K562 (cell line): ENCODE measurements around the gene ZNF774. TPM values are rescaled to one million over a fixed set of nuclear protein-coding genes. Genes with fewer than 3 reads are reported as not detected.

Source experiments
- ASH1L ChIP-seq: fragments of 450-650 bp; IDR thresholded peaks from 2 replicates; pipeline ENCODE4 v1.6.1; 2018; ENCODE audit warnings: borderline replicate concordance, mild to moderate bottlenecking, low read depth; ENCODE audit not compliant: partially characterized antibody
- FOXA3 ChIP-seq, 2 experiments: fragments of 450-650 bp in 1 of 2; sonication (generic) in 1 of 2; formaldehyde crosslinking; IDR thresholded peaks in 1 of 2; conservative IDR thresholded peaks in 1 of 2; 2 replicates each; pipeline versions ENCODE4 v1.4.0 to v1.8.0; 2020 to 2022; ENCODE audit warnings: mild to moderate bottlenecking in 2 of 2, missing genetic modification reagents in 1 of 2
- GABPB1 ChIP-seq: sonication (generic); formaldehyde crosslinking; IDR thresholded peaks from 2 replicates; pipeline ENCODE4 v1.8.0; 2022; ENCODE audit warnings: mild to moderate bottlenecking, missing genetic modification reagents
- JUNB ChIP-seq: fragments of 450-650 bp; formaldehyde crosslinking; conservative IDR thresholded peaks from 2 replicates; pipeline ENCODE4 v1.4.0; 2020; ENCODE audit warnings: mild to moderate bottlenecking
- L3MBTL2 ChIP-seq: fragments of 450-650 bp; IDR thresholded peaks from 2 replicates; pipeline ENCODE4 v1.6.1; 2016; ENCODE audit warnings: mild to moderate bottlenecking, moderate library complexity
- MTA2 ChIP-seq: fragments of 450-650 bp; IDR thresholded peaks from 2 replicates; pipeline ENCODE4 v1.6.1; 2016; ENCODE audit warnings: low read depth
- NKRF ChIP-seq: fragments of 450-650 bp; IDR thresholded peaks from 2 replicates; pipeline ENCODE4 v1.6.1; 2016; ENCODE audit warnings: borderline replicate concordance
- NRF1 ChIP-seq, 2 experiments: fragments of 450-650 bp; IDR thresholded peaks in 1 of 2; conservative IDR thresholded peaks in 1 of 2; 2 replicates each; pipeline ENCODE4 v1.6.1; 2014; ENCODE audit warnings: mild to moderate bottlenecking in 2 of 2
- YY1 ChIP-seq, 3 experiments: IDR thresholded peaks; 2 replicates each; pipeline ENCODE4 v1.6.1; 2011; ENCODE audit warnings: low read length in 2 of 3, mild to moderate bottlenecking in 2 of 3, moderate library complexity in 2 of 3, borderline replicate concordance in 1 of 3, control low read depth in 1 of 3, low read depth in 1 of 3; ENCODE audit not compliant: insufficient read depth in 3 of 3, insufficient replicate concordance in 2 of 3, control insufficient read depth in 1 of 3, insufficient read length in 1 of 3; ENCODE audit errors: extremely low read depth in 1 of 3
- ZBTB1 ChIP-seq: sonication (generic); formaldehyde crosslinking; IDR thresholded peaks from 2 replicates; pipeline ENCODE4 v1.8.1; 2023; ENCODE audit warnings: missing genetic modification reagents, low read depth, mild to moderate bottlenecking, borderline replicate concordance
- ZFX ChIP-seq: sonication (generic); formaldehyde crosslinking; IDR thresholded peaks from 2 replicates; pipeline ENCODE4 v1.8.0; 2022; ENCODE audit warnings: mild to moderate bottlenecking, missing genetic modification reagents, moderate library complexity
- ZNF134 ChIP-seq: fragments of 250-450 bp; sonication (Bioruptor Pico); conservative IDR thresholded peaks from 2 replicates; pipeline ENCODE4 v1.4.0; 2020
- polyA plus RNA-seq, 8 experiments: library from polyadenylated mRNA; depleted of rRNA in 4 of 8; stranded (reverse) in 5 of 8; unstranded in 3 of 8; fragments of >200 nt; fragmentation: Nextera tagmentation in 2 of 8; fragmentation: Illumina TruSeq in 1 of 8; extraction: Ambion mirVana in 2 of 8; extraction: Trizol in 1 of 8; gene quantifications; 2 replicates each; pipeline versions ENCODE4 v1.2.1 to v1.2.3, GENCODE V29; 2011 to 2014; ENCODE audit warnings: inconsistent platforms in 1 of 8, missing spikeins in 1 of 8
- total RNA-seq, 7 experiments: library from RNA; depleted of rRNA in 6 of 7; stranded (reverse); fragments of >200 nt in 6 of 7; fragmentation: Illumina TruSeq in 2 of 7; extraction: Trizol in 2 of 7; gene quantifications; 2 replicates each; pipeline versions ENCODE4 v1.2.1 to v1.2.3, GENCODE V29; 2011 to 2021; ENCODE audit warnings: low replicate concordance in 1 of 7
- TF ChIP-seq, protein P1 (sequence below), 2 experiments: fragments of 450-650 bp; formaldehyde crosslinking in 1 of 2; IDR thresholded peaks; 2 replicates each; pipeline versions ENCODE4 v1.4.0 to v1.6.1; 2014 to 2020; ENCODE audit warnings: mild to moderate bottlenecking in 2 of 2, borderline replicate concordance in 1 of 2, low read depth in 1 of 2

The ZNF774 gene
- total and polyA plus RNA-seq, 9 of the 15 experiments (the other 6 are each of a cell fraction or from before 2014, with no cell fraction given) = 0.32 to 2.0 (median 1.2) TPM

DNA sequence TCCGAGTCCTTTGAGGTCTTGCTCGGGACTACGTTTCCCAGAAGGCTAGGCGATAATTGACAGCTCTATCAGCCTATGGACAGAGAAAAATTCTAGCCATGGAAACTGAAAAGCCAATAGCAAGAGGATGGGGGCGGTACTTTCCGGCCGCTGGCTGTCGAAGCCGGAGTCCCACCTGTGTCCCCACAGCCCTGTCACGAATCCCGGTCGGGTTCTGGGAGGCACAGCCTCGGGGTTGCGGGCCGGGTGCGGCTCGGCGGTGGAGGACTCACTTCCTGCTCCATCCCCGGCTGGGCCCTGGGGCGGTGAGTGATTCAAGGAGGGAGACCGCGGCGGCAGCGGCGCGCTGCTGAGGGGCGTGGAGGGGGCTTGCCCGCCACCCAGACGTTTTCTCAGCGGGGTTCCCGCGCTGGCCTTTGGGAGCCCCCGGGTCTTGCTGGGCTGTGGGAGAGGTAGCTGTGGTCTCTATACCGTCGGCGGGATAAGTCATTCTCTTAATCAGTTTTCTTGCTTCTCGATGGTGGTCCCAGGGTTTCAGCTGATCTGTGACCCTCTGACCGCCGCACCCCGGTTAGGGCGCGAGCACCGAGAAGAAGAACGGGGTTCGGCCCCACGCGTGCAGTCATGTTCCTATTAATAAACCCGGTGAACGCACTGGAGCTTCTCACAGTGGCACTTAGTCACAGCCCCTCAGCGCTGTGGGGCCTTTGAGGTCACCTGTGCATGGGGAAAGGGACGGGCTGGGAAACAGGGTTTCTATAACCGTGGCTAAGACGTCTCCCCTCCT lies at the start of gene ZNF774 (continued):
- TF ChIP-seq NKRF (peak; percentile 51; the same call in 1 of the 2 replicates), ZNF134 (no peak), JUNB (no peak), YY1 (IDR thresholded peaks at IDR 0.05; ENCODE audit: borderline replicate concordance in 1 of 3, control insufficient read depth in 1 of 3, extremely low read depth in 1 of 3, insufficient read depth in 3 of 3, insufficient read length in 1 of 3, insufficient replicate concordance in 2 of 3, low read depth in 1 of 3, low read length in 2 of 3) (peak in 1 of 3 experiments; percentile 30), NRF1 (conservative IDR thresholded peaks at IDR 0.05 in 1 of 2, IDR thresholded peaks at IDR 0.05 in 1 of 2) (peak; percentile 38 to 47), L3MBTL2 (peak; percentile 64), GABPB1 (CRISPR knock-in tag) (peak; percentile 89), MTA2 (no peak), ASH1L (peak; percentile 91), ZFX (peak; percentile 88), FOXA3 (CRISPR knock-in tag; conservative IDR thresholded peaks at IDR 0.05 in 1 of 2, IDR thresholded peaks at IDR 0.05 in 1 of 2) (peak in 1 of 2 experiments; percentile 48; a peak in 1 of 4 replicates), ZBTB1 (peak; percentile 75)
- TF ChIP-seq, protein P1, sequence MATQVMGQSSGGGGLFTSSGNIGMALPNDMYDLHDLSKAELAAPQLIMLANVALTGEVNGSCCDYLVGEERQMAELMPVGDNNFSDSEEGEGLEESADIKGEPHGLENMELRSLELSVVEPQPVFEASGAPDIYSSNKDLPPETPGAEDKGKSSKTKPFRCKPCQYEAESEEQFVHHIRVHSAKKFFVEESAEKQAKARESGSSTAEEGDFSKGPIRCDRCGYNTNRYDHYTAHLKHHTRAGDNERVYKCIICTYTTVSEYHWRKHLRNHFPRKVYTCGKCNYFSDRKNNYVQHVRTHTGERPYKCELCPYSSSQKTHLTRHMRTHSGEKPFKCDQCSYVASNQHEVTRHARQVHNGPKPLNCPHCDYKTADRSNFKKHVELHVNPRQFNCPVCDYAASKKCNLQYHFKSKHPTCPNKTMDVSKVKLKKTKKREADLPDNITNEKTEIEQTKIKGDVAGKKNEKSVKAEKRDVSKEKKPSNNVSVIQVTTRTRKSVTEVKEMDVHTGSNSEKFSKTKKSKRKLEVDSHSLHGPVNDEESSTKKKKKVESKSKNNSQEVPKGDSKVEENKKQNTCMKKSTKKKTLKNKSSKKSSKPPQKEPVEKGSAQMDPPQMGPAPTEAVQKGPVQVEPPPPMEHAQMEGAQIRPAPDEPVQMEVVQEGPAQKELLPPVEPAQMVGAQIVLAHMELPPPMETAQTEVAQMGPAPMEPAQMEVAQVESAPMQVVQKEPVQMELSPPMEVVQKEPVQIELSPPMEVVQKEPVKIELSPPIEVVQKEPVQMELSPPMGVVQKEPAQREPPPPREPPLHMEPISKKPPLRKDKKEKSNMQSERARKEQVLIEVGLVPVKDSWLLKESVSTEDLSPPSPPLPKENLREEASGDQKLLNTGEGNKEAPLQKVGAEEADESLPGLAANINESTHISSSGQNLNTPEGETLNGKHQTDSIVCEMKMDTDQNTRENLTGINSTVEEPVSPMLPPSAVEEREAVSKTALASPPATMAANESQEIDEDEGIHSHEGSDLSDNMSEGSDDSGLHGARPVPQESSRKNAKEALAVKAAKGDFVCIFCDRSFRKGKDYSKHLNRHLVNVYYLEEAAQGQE (IDR thresholded peaks at IDR 0.05; ENCODE audit: borderline replicate concordance) = no peak
- TF ChIP-seq, protein P1 (CRISPR knock-in tag; IDR thresholded peaks at IDR 0.05; ENCODE audit: low read depth) = peak; percentile 44; the same call in 1 of the 2 replicates
